NT2/D1 (cell line): ENCODE measurements around the gene ZKSCAN2.

Experiments
- DNase-seq: peaks from one replicate; pipeline ENCODE4 v3.0.0-alpha.2; 2011; ENCODE audit warnings: low read depth, low spot score
- H3K27me3 ChIP-seq: 2 replicates; pipeline ENCODE4 v1.6.0; 2011; ENCODE audit warnings: mild to moderate bottlenecking; ENCODE audit not compliant: insufficient read length, insufficient read depth
- H3K36me3 ChIP-seq: 2 replicates; pipeline ENCODE4 v1.6.1; 2011; ENCODE audit warnings: mild to moderate bottlenecking, low read length, mixed read lengths; ENCODE audit not compliant: insufficient read depth, insufficient read length
- H3K4me1 ChIP-seq: 2 replicates; pipeline ENCODE4 v1.5.1; 2011; ENCODE audit not compliant: insufficient read depth, insufficient read length
- H3K4me3 ChIP-seq: 2 replicates; pipeline ENCODE4 v1.5.1; 2011; ENCODE audit warnings: low read depth; ENCODE audit not compliant: insufficient read length
- H3K9ac ChIP-seq: 2 replicates; pipeline ENCODE4 v1.6.0; 2011; ENCODE audit warnings: low read depth; ENCODE audit not compliant: insufficient read length
- H3K9me3 ChIP-seq: 2 replicates; pipeline ENCODE4 v1.5.1; 2011; ENCODE audit warnings: mild to moderate bottlenecking, low read length; ENCODE audit not compliant: insufficient read depth
- SUZ12 ChIP-seq: IDR thresholded peaks from 2 replicates; pipeline ENCODE4 v1.6.1; 2011; ENCODE audit not compliant: insufficient read length, insufficient read depth; ENCODE audit errors: extremely low read depth
- YY1 ChIP-seq: IDR thresholded peaks from 2 replicates; pipeline ENCODE4 v1.6.1; 2011; ENCODE audit not compliant: insufficient read length, insufficient read depth
- ZNF274 ChIP-seq: IDR thresholded peaks from 2 replicates; pipeline ENCODE4 v1.6.1; 2011; ENCODE audit warnings: mild to moderate bottlenecking, low read depth, low read length

Gene ZKSCAN2

GRCh38 chr16:25271421-25271820, 13.8 kb upstream of the ZKSCAN2 start:
- TF ChIP-seq YY1 (no peak), ZNF274 (no peak), SUZ12 (no peak)
- Histone ChIP-seq H3K4me3 (no peak overlapping the region), H3K4me1 (no peaks in the 10 kb centered on the region)

GRCh38 chr16:25270577-25270976, 12.9 kb upstream of the ZKSCAN2 start:
- no peaks in the 10 kb centered on the region for H3K9me3 ChIP-seq
- H3K9ac ChIP-seq: no peak overlapping the region
- DNase-seq: no peak
- no peaks in the 10 kb centered on the region for H3K4me1 ChIP-seq
- no peaks in the 10 kb centered on the region for H3K27me3 ChIP-seq
- H3K4me3 ChIP-seq: no peak overlapping the region
- peaks cover 33% of the 10 kb centered on the region for H3K36me3 ChIP-seq
- no peak for TF ChIP-seq YY1
- TF ChIP-seq ZNF274: no peak
- TF ChIP-seq SUZ12: no peak

More at GRCh38 chr16:25271421-25271820, 13.8 kb upstream of the ZKSCAN2 start:
- Histone ChIP-seq H3K9ac (no peak overlapping the region), H3K27me3 (no peaks in the 10 kb centered on the region), H3K36me3 (peaks cover 27% of the 10 kb centered on the region), H3K9me3 (no peaks in the 10 kb centered on the region)
- no peak for DNase-seq

GRCh38 chr16:25269879-25270278, 12.2 kb upstream of the ZKSCAN2 start:
- no peak for TF ChIP-seq ZNF274
- TF ChIP-seq SUZ12: no peak
- no peak for TF ChIP-seq YY1
- no peak for DNase-seq
- no peaks in the 10 kb centered on the region for H3K4me1 ChIP-seq
- no peaks in the 10 kb centered on the region for H3K9me3 ChIP-seq
- H3K36me3 ChIP-seq: peaks cover 37% of the 10 kb centered on the region
- H3K27me3 ChIP-seq: no peaks in the 10 kb centered on the region
- H3K9ac ChIP-seq: no peak overlapping the region
- H3K4me3 ChIP-seq: no peak overlapping the region

GRCh38 chr16:25265968-25266367, 8.3 kb upstream of the ZKSCAN2 start:
- no peak for DNase-seq
- Histone ChIP-seq H3K36me3 (peaks cover 56% of the 10 kb centered on the region), H3K4me1 (no peaks in the 10 kb centered on the region), H3K27me3 (no peaks in the 10 kb centered on the region), H3K4me3 (no peak overlapping the region), H3K9ac (no peak overlapping the region), H3K9me3 (no peaks in the 10 kb centered on the region)
- TF ChIP-seq ZNF274 (no peak), SUZ12 (no peak), YY1 (no peak)

GRCh38 chr16:25264597-25264996, 7.0 kb upstream of the ZKSCAN2 start:
- Histone ChIP-seq H3K36me3 (peaks cover 62% of the 10 kb centered on the region), H3K4me1 (no peaks in the 10 kb centered on the region), H3K9me3 (no peaks in the 10 kb centered on the region), H3K4me3 (no peak overlapping the region), H3K9ac (no peak overlapping the region), H3K27me3 (no peaks in the 10 kb centered on the region)
- no peak for DNase-seq
- TF ChIP-seq ZNF274 (no peak), SUZ12 (no peak), YY1 (no peak)

- Histone ChIP-seq H3K4me3 (no peak overlapping the region), H3K9ac (no peak overlapping the region), H3K9me3 (no peaks in the 10 kb centered on the region), H3K4me1 (no peaks in the 10 kb centered on the region), H3K36me3 (peaks cover 39% of the 10 kb centered on the region), H3K27me3 (no peaks in the 10 kb centered on the region)
- DNase-seq: no peak
- TF ChIP-seq YY1 (no peak), SUZ12 (no peak), ZNF274 (no peak)
Observed at GRCh38 chr16:25260416-25260815, 2.8 kb upstream of the ZKSCAN2 start.

DNA sequence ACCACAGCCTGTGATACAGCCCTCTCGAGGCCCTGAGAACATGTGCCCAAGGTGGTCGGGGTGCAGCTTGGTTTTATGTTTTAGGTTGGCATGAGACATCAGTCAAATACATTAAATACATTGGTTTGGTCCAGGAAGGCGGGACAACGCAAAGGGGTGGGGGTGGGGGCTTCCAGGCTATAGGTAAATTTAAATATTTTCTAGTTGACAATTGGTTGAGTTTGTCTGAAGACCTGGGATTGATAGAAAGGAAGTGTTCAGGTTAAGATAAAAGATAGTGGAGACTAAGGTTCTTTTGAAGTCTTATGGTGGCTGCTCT, 1.2 kb upstream of the ZKSCAN2 start:
- DNase-seq: no peak
- H3K9me3 ChIP-seq: no peaks in the 10 kb centered on the region
- TF ChIP-seq YY1: no peak
- TF ChIP-seq ZNF274: no peak
- no peak for TF ChIP-seq SUZ12
- peak overlapping the region; percentile 86 for H3K9ac ChIP-seq
- H3K27me3 ChIP-seq: no peaks in the 10 kb centered on the region
- H3K36me3 ChIP-seq: peaks cover 45% of the 10 kb centered on the region
- H3K4me1 ChIP-seq: no peaks in the 10 kb centered on the region
- H3K4me3 ChIP-seq: peak overlapping the region; percentile 82
